ENCODE measurements around the gene CDK13. TPM values are rescaled to one million over a fixed set of nuclear protein-coding genes. Genes with fewer than 3 reads are reported as not detected.
A peak's percentile ranks its signal among the peaks of the same experiment; 100 is the strongest.

The CDK13 gene
- polyA plus RNA-seq, 3 donors: 8.8 to 25.7 (median 11.2) TPM

DNA sequence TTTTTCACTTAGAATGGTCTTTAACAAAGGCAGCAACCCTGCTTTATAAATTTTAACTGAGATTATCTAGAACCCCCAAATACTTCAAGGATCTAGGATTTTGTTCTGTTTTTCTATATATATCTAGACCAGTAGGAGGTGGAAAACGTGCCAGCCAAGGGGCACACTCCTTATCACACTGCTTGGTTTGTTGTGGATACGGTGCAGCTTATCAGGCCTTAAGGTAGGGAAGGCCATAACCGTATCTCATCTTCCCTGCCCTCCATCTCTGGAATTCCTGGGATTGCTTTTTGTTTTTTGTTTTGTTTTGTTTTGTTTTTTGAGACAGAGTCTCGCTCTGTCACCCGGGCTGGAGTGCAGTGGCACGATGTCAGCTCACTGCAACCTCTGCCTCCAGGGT lies 109.0 kb downstream of the CDK13 start:
- intact Hi-C loops (cut with micrococcal nuclease): no loop called here
- Histone ChIP-seq H3K79me2 (ENCODE audit: insufficient read depth, low read length) (no peaks in the 10 kb centered on the region), H2AFZ (ENCODE audit: insufficient read depth, low read depth, low read length, poor library complexity, severe bottlenecking) (no peak overlapping the region), H3K4me3 (replicated peaks in 1 of 3; ENCODE audit: low read depth in 2 of 3, low read length in 3 of 3) (no peak overlapping the region), H3K4me2 (replicated peaks; ENCODE audit: extremely low read depth, low read length, poor library complexity, severe bottlenecking) (no peak overlapping the region), H3K9ac (ENCODE audit: insufficient read depth, low read length, poor library complexity, severe bottlenecking) (no peak overlapping the region), H3K9me3 (replicated peaks in 1 of 2; ENCODE audit: control insufficient read depth in 1 of 2, insufficient read depth in 1 of 2, low read length in 2 of 2) (no peaks in the 10 kb centered on the region), H4K20me1 (ENCODE audit: insufficient read depth, low read length) (no peaks in the 10 kb centered on the region), H3K27ac (ENCODE audit: low read depth in 1 of 2, low read length in 2 of 2) (no peak overlapping the region), H3K4me1 (ENCODE audit: control insufficient read depth in 1 of 2, insufficient read depth in 2 of 2, low read length in 2 of 2) (no peaks in the 10 kb centered on the region), H3K27me3 (ENCODE audit: control insufficient read depth in 2 of 2, insufficient read depth in 2 of 2, low read length in 2 of 2) (no peaks in the 10 kb centered on the region), H3K36me3 (replicated peaks in 1 of 2; ENCODE audit: control insufficient read depth in 1 of 2, insufficient read depth in 2 of 2, low read length in 2 of 2) (peaks cover 32 to 71% of the 10 kb centered on the region in 2 donors)
- Mint-ChIP-seq H3K4me3 (no peak overlapping the region), H3K27ac (peak overlapping the region in 1 of 7 donors; percentile 15), H3K9me3 (no peaks in the 10 kb centered on the region), H3K27me3 (ENCODE audit: low read depth in 3 of 3) (peaks cover 0 to 2% (median under 1%) of the 10 kb centered on the region in 3 donors), H3K36me3 (peaks cover 43 to 65% of the 10 kb centered on the region in 2 donors), H3K4me1 (no peaks in the 10 kb centered on the region)
- DNase-seq: no peak
- no peak for TF ChIP-seq CTCF (IDR thresholded peaks at IDR 0.05)
- 100% methylated on average over 1 of the region's 6 CpGs for WGBS (ENCODE audit: insufficient coverage)

DNA sequence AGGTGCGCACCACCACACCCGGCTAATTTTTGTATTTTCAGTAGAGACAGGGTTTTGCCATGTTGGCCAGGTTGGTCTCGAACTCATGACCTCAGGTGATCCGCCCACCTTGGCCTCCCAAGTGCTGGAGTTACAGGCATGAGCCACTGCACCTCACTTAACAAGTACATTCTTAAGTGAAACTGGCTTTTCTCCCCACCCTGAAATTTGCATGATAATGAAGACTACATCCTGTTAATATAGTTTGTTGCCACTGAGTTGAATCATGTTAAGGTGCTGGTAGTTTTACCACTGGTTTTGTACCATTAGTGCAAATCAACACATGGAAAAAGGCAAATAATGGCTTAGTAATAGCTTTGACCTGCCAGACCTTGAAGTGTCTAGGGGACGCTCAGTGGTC lies 122.2 kb downstream of the CDK13 start:
- H3K79me2 ChIP-seq (ENCODE audit: insufficient read depth, low read length): no peaks in the 10 kb centered on the region
- H4K20me1 ChIP-seq (ENCODE audit: insufficient read depth, low read length): no peaks in the 10 kb centered on the region
- no peaks in the 10 kb centered on the region for H3K27me3 ChIP-seq (ENCODE audit: control insufficient read depth in 2 of 2, insufficient read depth in 2 of 2, low read length in 2 of 2)
- no peak overlapping the region for H3K9ac ChIP-seq (ENCODE audit: insufficient read depth, low read length, poor library complexity, severe bottlenecking)
- no peak for DNase-seq
- H3K4me3 ChIP-seq (replicated peaks in 1 of 3; ENCODE audit: low read depth in 2 of 3, low read length in 3 of 3): no peak overlapping the region
- peaks cover 10 to 29% of the 10 kb centered on the region in 2 donors for H3K36me3 Mint-ChIP-seq
- peaks cover 4% of the 10 kb centered on the region for H3K4me1 Mint-ChIP-seq
- WGBS (ENCODE audit: insufficient coverage): 100% methylated on average over 1 of the region's 5 CpGs
- no peaks in the 10 kb centered on the region for H3K27me3 Mint-ChIP-seq (ENCODE audit: low read depth in 3 of 3)
- H3K9me3 ChIP-seq (replicated peaks in 1 of 2; ENCODE audit: control insufficient read depth in 1 of 2, insufficient read depth in 1 of 2, low read length in 2 of 2): no peaks in the 10 kb centered on the region
- no peak overlapping the region for H3K27ac Mint-ChIP-seq
- TF ChIP-seq CTCF (IDR thresholded peaks at IDR 0.05): no peak
- H3K9me3 Mint-ChIP-seq: no peaks in the 10 kb centered on the region
- no peak overlapping the region for H3K4me2 ChIP-seq (replicated peaks; ENCODE audit: extremely low read depth, low read length, poor library complexity, severe bottlenecking)
- no peak overlapping the region for H2AFZ ChIP-seq (ENCODE audit: insufficient read depth, low read depth, low read length, poor library complexity, severe bottlenecking)
- intact Hi-C loops (cut with micrococcal nuclease): no loop called here
- H3K27ac ChIP-seq (ENCODE audit: low read depth in 1 of 2, low read length in 2 of 2): no peak overlapping the region
- peaks cover 0 to under 1% of the 10 kb centered on the region in 2 donors for H3K4me1 ChIP-seq (ENCODE audit: control insufficient read depth in 1 of 2, insufficient read depth in 2 of 2, low read length in 2 of 2)
- H3K4me3 Mint-ChIP-seq: no peak overlapping the region
- peaks cover 11 to 35% of the 10 kb centered on the region in 2 donors for H3K36me3 ChIP-seq (replicated peaks in 1 of 2; ENCODE audit: control insufficient read depth in 1 of 2, insufficient read depth in 2 of 2, low read length in 2 of 2)
